Activated B cell treated with CpG ODN at 0.5 μM for 24 hours (primary cell): ENCODE measurements around the gene PRKCSH. TPM values are rescaled to one million over a fixed set of nuclear protein-coding genes. Genes with fewer than 3 reads are reported as not detected.
"Not testable (repeated sequence)": the region's sequence is repeated elsewhere in the genome, so short reads cannot be mapped to it uniquely, and the experiment has no call there.

ENCODE experiments used
- ATAC-seq: fragments of 200-7000 bp; cut with Tn5 transposase; one replicate; pipeline ENCODE4 v1.10.0; 2021; ENCODE audit warnings: low read depth, mild to moderate bottlenecking, moderate library complexity
- CTCF ChIA-PET: fragments of 350-600 bp; sonication (Branson Sonifier 250); formaldehyde crosslinking; loops from one replicate; lab custom pipeline; 2021; ENCODE audit warnings: antibody characterized with exemption; lab: Charles Lee
- POLR2A ChIA-PET: fragments of 350-600 bp; sonication (Branson Sonifier 250); formaldehyde crosslinking; loops from one replicate; lab custom pipeline; 2021; ENCODE audit warnings: antibody characterized with exemption; lab: Charles Lee
- DNase-seq: peaks from one replicate; pipeline ENCODE4 v3.0.0; 2022
- H3K27ac Mint-ChIP-seq: one replicate; pipeline ENCODE4 v1.8.0; 2020; ENCODE audit warnings: mixed read lengths
- H3K27me3 Mint-ChIP-seq: one replicate; pipeline ENCODE4 v1.8.0; 2021; ENCODE audit warnings: mixed read lengths
- H3K36me3 Mint-ChIP-seq: one replicate; pipeline ENCODE4 v1.8.0; 2021; ENCODE audit warnings: low read depth, mixed read lengths
- H3K4me1 Mint-ChIP-seq: one replicate; pipeline ENCODE4 v1.8.0; 2021; ENCODE audit warnings: mixed read lengths
- H3K4me3 Mint-ChIP-seq: one replicate; pipeline ENCODE4 v1.8.0; 2020; ENCODE audit warnings: mild to moderate bottlenecking, mixed read lengths
- H3K9me3 Mint-ChIP-seq: one replicate; pipeline ENCODE4 v1.8.0; 2020; ENCODE audit warnings: mixed read lengths
- CTCF ChIP-seq: fragments of 200-600 bp; IDR thresholded peaks from one replicate; pipeline ENCODE4 v1.8.0; 2022; ENCODE audit warnings: antibody characterized with exemption, mild to moderate bottlenecking
- intact Hi-C: fragments of 100-400 bp; cut with micrococcal nuclease; formaldehyde crosslinking; loops from one replicate; pipeline ENCODE4 v1.15.1; 2024
- total RNA-seq: library from RNA; stranded (reverse); gene quantifications from 2 replicates; pipeline ENCODE4 v1.2.3, GENCODE V29; 2022

The PRKCSH gene
- total RNA-seq, 1 donor from 2014 or later = 289 TPM

DNA sequence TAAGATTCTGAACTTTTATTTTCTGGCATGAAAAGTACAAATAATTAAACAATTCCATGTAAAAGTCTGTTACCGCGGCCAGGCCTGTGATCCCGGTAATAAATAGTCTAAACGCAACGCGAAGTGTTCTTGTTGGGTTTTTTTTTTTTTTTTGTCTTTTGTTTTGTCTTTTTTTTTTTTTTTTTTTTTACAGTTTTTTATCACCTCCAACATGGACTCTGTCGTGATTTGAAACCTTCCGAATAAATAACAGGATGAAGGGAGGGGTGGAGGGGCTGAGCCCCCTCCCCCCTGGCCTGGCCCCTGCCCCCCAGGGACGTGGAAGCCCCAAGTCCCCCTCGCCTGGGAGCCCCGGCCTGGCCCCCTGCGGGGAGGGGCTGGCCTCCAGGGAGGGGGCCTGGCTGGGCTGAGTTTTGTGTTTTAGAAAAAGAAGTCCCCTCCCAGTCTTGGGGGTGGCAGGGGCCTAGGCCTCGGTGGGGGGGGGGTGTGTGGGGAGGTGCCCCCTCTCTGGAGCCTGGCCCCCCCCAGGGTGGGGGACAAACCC, 16.0 kb downstream of the PRKCSH start:
- H3K9me3 Mint-ChIP-seq = no peaks in the 10 kb centered on the region
- no peak for TF ChIP-seq CTCF
- H3K4me1 Mint-ChIP-seq = peaks cover 7% of the 10 kb centered on the region
- peaks cover 30% of the 10 kb centered on the region for H3K36me3 Mint-ChIP-seq
- ChIA-PET POLR2A (no interaction called here), CTCF (interaction anchor here (1.3 to 1.4 kb wide), 2 partner anchors 70 kb away, joined by 3 read pairs; no protein-coding TSS in a partner anchor)
- intact Hi-C loops = loop anchor here (5.0 kb wide), 1 partner anchor 136 kb away; no protein-coding TSS in a partner anchor
- no peaks in the 10 kb centered on the region for H3K27me3 Mint-ChIP-seq
- DNase-seq (no peak), ATAC-seq (no peak)
- H3K27ac Mint-ChIP-seq = no peak overlapping the region
- no peak overlapping the region for H3K4me3 Mint-ChIP-seq

GRCh38 chr19:11451871-11452619, 16.6 kb downstream of the PRKCSH start:
- Mint-ChIP-seq H3K9me3 (no peaks in the 10 kb centered on the region), H3K27ac (no peak overlapping the region), H3K4me3 (peak overlapping the region; percentile 42), H3K4me1 (peaks cover 7% of the 10 kb centered on the region), H3K27me3 (no peaks in the 10 kb centered on the region), H3K36me3 (peaks cover 27% of the 10 kb centered on the region)
- TF ChIP-seq CTCF = no peak
- intact Hi-C loops = loop anchor here (5.0 kb wide), 1 partner anchor 135 kb away; no protein-coding TSS in a partner anchor
- ChIA-PET CTCF (interaction anchor here (0.7 to 1.4 kb wide), 3 partner anchors 30 to 77 kb away, joined by 3 to 8 read pairs (median 3); no protein-coding TSS in a partner anchor), POLR2A (interaction anchor here (0.6 to 0.7 kb wide), 3 partner anchors 69 to 417 kb away, joined by 3 to 5 read pairs (median 4); no protein-coding TSS in a partner anchor)
- DNase-seq = no peak
- ATAC-seq = no peak

DNA sequence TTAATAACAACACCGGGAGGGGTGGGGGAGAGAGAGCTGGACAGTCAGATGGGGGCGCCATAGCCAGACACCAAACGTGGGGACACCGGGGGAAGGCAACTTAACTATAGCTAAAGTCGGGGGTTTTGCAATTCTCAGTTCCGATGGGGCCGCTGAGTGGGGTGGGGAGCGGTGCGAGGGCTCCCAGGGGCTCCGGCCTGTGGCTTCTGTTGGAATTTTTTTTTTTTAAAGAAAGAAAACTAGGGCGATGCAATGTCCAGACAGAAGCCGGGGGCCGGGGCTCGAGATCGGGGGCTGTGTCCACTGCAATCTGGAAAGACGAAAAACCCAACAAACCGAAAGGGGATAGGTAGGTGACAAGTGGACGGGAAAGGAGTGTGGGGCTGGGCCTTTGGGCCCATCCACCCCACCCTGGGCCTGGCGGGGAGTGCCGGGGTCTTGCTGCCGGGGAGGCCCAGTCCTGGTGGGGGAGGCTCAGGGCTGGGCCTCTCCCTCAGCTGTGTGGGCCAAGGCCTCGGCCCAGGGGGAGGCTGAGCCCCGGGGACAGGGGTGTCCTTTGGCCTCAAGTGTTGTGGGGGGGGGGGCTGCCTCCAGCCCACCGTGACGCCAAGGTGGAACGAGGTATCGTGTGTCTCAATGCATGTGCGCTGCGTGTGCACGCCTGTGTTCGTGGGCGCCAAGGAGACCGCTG, 17.3 kb downstream of the PRKCSH start:
- ATAC-seq (no peak), DNase-seq (no peak)
- Mint-ChIP-seq H3K36me3 (peaks cover 25% of the 10 kb centered on the region), H3K4me3 (peak overlapping the region; percentile 42), H3K27me3 (no peaks in the 10 kb centered on the region), H3K4me1 (peaks cover 7% of the 10 kb centered on the region), H3K9me3 (no peaks in the 10 kb centered on the region), H3K27ac (no peak overlapping the region)
- ChIA-PET CTCF (interaction anchor here (0.7 to 1.4 kb wide), 3 partner anchors 30 to 78 kb away, joined by 3 to 8 read pairs (median 3); no protein-coding TSS in a partner anchor), POLR2A (interaction anchor here (0.6 to 0.7 kb wide), 3 partner anchors 69 to 418 kb away, joined by 3 to 5 read pairs (median 4); no protein-coding TSS in a partner anchor)
- no peak for TF ChIP-seq CTCF
- intact Hi-C loops = loop anchor here (5.0 kb wide), 1 partner anchor 135 kb away; no protein-coding TSS in a partner anchor

DNA sequence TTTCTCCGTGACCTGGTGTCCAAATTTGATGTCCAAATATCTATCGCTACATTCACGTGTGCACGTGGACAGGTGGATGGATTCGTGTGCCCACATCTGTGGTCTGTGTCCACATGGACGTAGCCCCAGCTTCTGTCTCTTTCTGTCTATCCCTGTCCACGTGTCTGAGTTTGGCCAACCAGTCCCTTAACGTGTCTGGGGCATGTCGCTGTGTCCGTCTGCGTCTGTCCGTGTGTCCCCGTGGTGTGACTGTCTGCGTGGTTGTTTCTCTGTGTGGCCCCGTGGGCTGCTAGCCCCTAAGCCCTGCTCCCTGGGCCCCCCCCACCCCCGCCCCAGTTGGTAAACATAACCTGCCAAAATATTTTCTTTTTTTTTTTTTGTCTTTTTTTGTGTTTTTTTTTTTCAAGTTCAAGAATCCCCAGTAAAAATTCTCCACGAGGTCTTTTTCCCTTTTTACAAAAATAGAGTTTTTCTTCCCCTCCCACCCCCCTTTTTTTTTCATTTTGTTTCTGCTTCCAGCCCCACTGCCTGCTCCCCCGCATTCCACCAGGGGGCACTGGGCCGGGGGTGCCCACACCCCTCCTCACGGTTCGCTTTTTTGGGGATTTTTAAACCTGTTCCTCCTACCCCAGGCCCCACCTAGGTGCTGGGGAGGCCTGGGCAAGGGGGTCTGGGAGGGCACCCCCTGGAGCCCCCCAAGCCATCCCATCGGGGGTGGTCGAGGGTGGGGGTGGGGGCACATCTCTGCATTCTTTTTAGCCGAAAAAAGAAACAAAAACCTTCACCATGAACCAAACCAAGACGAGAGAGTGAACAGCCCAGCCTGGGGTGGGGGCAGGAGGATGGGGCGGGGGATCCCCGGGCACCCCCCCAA, 18.3 kb downstream of the PRKCSH start:
- TF ChIP-seq CTCF = no peak
- Mint-ChIP-seq H3K9me3 (no peaks in the 10 kb centered on the region), H3K4me3 (no peak overlapping the region), H3K27me3 (peaks cover 3% of the 10 kb centered on the region), H3K36me3 (peaks cover 18% of the 10 kb centered on the region), H3K4me1 (peaks cover 7% of the 10 kb centered on the region), H3K27ac (no peak overlapping the region)
- DNase-seq (no peak), ATAC-seq (peak; percentile 49)
- intact Hi-C loops = loop anchor here (5.0 kb wide), 1 partner anchor 134 kb away; no protein-coding TSS in a partner anchor
- CTCF ChIA-PET = no interaction called here
- POLR2A ChIA-PET = no interaction called here

DNA sequence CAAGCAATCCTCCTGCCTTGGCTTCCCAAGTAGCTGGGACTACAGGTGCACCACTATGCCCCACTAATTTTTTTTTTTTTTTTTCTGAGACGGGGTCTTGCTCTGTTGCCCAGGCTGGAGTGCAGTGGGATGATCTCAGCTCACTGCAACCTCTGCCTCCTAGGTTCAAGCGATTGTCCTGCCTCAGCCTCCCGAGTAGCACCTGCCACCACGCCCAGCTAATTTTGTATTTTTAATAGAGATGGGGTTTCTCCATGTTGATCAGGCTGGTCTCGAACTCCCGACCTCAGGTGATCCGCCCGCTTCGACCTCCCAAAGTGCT, 19.8 kb downstream of the PRKCSH start:
- POLR2A ChIA-PET = interaction anchor here (0.7 kb wide), 1 partner anchor 23 kb away, joined by 3 read pairs; no protein-coding TSS in a partner anchor
- intact Hi-C loops, ATAC-seq, H3K4me1 Mint-ChIP-seq, H3K27me3 Mint-ChIP-seq, H3K27ac Mint-ChIP-seq, H3K36me3 Mint-ChIP-seq, DNase-seq, H3K9me3 Mint-ChIP-seq, CTCF ChIA-PET, H3K4me3 Mint-ChIP-seq: not testable (repeated sequence)
